Astrocyte (in vitro differentiated cells and primary cell): ENCODE data around the gene TBC1D24.

Source experiments
- CTCF ChIP-seq: IDR thresholded peaks from 2 replicates; pipeline ENCODE4 v1.5.1; 2011; ENCODE audit warnings: low read depth, mild to moderate bottlenecking, inconsistent platforms, low read length, moderate library complexity; ENCODE audit not compliant: insufficient read depth
- EZH2 ChIP-seq: IDR thresholded peaks from 2 replicates; pipeline ENCODE4 v1.6.1; 2012; ENCODE audit warnings: mild to moderate bottlenecking, low read length, inconsistent platforms; ENCODE audit not compliant: insufficient read depth

- no peak for TF ChIP-seq CTCF
- TF ChIP-seq EZH2, result no peak
Observed at GRCh38 chr16:2497116-2497630, 22.2 kb downstream of the TBC1D24 start.
